HG03558 (cell line): Measurements from ENCODE around the gene DOCK4.

Source experiments
- ATAC-seq: cut with Tn5 transposase; IDR thresholded peaks from one replicate; pipeline ENCODE4 v1.9.1; 2021; ENCODE audit warnings: moderate number of reproducible peaks; ENCODE audit not compliant: unreplicated experiment; ENCODE audit errors: extremely low read depth

The DOCK4 gene

DNA sequence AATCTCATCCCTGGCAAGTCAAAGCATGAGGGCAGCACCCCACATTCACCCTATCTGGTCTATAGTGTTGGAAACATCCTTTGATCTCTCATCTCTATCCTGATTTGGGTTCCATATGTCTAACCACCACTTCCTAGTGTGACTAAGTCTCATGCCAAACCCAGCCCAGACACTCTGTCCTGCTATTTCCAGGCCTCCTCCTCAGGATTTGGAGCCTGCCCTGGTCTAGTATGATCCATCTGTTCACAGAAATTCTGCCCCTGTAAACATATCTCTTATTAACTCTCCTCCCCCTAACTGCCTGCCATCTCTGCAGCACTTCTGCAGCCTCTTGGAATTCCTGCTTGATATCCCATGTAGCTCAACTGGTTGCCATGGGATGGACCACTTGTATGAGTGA is 323.0 kb downstream of the DOCK4 start:
- no peak for ATAC-seq

DNA sequence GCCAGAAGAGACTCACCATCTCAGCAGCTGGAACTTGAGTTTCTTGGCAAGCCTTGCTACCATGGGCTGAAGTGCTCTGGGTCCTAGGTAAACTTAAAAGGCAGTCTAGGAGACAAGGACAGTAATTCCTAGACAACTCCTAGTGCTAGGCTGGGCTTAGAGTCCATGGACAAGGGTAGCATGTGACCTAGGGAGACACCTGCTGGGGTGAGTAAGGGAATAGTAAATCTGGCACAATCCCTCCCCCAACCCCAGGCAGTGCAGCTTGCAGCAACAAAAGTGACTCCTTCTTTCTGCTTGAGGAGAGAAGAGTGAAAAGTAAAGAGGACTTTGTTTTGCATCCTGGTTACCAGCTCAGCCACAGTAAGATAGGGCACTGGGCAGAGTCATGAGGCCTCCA is 327.4 kb downstream of the DOCK4 start:
- no peak for ATAC-seq

DNA sequence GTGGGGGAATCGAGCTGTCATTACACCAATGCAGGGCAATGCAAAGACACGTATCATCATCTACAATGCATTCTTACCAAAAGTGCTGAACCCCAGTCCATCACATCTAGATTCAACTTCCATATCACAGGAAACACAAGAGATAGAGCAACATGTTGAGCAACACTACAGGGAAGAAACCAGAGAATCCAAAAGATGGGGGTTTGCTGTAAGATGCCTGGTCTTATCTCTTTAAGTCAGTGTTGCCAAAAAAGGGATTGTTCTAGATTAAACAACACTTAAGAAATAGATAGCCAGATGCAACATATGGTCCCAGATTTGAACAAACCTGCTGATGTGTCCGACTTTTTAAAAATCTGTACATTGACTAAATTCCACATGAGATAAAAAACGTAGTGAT is 328.3 kb downstream of the DOCK4 start:
- no peak for ATAC-seq

DNA sequence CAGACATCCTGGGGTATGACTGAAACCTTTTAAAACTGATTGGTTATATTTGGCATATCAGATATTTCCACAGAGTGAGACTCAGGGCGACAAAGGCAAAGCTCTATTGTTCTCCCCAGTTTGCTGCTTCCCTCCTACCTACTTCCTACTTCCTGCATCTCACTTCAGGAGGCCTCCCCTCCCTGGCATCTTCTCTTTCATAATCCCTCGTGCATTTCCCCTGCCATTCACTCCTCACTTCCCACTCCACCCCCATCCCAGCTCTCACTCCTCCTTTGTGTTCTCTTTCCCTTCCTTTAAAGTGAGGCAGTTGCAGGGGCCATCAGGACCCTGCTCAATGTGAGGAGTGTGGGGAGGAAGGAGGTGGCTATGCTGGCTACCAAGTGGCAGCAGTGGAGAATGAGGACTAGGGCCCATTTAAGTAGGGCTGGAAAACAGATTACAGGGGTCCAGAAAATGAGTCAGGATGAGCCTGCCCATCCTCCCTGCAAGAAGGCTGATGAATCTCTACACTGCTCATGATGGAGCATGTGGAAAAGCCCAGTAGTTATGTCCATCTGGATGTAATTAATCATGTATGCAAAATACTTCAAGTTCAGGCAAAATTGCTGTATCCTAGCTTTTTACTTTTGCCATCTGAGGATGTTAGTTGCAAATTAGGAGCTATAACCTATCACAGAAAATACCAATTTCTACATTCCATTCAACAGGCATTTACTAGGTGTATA is 332.1 kb downstream of the DOCK4 start:
- no peak for ATAC-seq

DNA sequence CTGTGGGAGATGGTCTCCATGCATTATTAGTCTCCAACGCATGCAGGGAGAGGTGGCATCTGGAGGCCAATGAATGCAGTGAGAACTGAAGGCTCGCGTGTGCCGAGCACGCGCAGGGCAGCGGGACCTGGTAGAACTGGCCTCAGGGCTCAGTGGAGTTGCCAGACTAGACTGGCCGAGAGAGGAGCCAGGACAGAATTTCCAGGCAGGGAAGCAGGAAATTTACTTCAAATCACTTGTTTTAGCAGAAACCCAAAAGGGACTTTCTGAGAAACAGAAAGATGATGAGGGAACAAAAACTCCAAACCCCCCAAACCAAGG is 332.9 kb downstream of the DOCK4 start:
- no peak for ATAC-seq

DNA sequence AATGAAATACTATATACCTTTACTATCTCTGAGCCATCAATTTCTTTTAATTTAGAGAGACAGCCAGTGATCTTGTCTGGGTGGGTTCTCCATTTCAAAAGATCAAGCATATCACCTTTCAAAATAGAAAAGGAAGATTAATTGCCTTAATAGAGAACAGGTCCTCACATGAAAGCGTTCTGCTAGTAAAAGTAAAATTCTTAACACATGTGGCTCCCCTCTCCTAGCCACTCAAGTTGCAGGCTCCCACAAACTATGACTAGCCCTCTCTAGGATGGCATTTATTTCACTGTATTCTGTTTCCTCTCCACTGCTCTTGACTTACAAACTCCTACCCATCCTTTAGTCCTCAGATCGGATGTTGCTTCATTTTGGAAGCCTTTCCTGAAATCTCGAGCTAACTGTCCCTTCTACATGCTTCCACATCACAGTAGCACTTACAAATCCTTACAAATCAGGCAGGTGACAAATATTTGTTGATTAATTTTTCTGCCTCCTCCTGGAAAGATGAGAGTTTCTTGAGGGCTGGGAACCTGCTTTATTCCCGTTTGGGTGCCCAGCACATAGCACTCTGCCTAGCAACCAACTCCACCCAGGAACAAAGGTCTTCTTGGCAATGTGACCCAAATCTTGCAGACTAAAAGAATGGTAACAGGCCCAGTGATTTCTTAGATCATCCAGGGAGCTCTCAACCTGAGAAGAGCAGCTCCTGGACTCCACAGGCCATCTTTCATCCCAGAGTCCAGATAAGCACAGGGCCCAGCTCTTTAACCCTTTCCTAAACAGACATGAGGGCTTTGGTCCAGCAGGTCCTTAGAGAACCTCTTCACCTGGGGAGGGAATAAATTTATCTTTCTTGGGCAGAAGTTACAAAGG is 333.5 kb downstream of the DOCK4 start:
- ATAC-seq = no peak

DNA sequence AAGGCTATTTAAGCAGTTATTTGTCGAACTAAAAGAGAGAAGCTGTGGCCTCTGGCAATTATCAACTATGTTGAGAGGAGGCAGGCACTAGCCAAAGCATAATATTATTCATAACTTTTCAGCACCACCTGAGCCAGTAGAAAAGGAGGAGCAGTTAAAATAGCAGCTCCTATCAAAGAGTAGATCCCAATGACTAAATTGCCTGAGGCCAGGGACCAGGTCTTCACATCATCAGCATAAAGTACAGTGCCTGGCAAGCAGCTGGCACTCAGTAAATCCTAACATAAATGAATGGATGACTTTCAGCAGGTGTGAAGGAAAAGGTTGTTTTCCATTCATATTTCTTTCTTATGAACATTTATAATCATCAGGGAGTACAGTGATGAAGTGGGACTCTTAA is 334.9 kb downstream of the DOCK4 start:
- ATAC-seq = no peak

DNA sequence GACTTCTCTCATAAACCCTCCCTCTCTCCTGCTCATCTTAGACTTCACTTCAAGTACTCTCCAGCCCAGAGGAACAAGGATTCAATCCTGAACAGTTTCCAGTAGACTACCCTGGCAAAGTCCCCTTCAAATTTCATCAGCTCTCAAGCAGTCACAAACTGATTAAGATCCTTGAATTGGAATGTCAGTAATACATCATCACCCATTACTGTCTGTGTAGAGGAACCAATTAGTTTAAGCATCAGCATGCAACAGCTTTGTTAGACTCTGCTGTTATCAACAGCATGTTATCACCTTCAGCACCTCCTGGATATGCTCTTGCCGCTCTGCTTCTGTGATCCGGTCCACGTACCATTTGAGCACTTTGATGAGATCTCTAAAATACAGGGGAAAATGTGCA is 336.9 kb downstream of the DOCK4 start:
- ATAC-seq = no peak

DNA sequence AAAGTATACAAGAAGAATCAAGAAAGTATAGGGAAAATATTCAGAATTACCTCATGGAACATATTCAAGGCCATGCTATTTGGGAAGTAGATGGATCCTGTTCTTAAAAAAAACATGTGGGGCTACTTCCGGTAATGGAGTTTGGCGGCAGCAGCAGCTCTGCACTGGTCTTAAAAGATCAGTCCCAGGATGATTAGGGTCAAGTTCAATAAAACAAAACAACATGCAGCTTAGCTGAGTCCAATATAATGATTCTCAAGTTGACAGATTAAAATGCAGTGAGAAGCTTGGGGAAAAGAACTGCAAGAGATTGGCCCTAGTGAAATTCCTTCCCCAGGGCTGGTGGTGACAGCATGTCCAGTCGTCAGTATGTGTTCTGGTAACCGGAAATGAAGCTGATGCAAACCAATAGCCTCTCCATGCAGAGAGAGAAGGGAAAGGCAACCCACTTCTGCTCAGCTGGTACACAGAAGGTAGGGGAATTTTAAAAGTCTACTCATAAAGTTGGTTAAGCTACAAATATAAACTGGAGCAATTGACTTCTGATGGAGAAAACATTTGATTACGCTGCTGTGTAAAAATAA is 338.8 kb downstream of the DOCK4 start:
- ATAC-seq = no peak

DNA sequence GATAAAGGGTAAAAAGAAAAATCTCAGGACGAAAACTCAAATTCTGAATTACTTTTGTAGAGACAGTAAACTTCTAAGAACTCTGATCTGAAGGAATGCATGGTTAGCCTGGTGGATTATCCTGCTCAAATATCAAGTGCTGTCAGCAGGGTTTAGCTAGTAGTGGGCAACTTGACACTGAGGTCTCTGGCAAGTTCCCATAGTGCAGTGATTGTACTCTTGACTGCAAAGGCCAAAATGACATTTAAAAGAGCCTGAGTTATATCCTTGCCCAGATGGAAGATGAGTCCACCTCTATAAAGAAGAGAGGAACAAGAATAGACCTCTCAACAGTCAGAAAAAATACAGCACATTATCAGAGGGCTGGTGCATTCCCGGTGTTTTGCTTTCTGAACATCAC is 339.4 kb downstream of the DOCK4 start:
- ATAC-seq = no peak

DNA sequence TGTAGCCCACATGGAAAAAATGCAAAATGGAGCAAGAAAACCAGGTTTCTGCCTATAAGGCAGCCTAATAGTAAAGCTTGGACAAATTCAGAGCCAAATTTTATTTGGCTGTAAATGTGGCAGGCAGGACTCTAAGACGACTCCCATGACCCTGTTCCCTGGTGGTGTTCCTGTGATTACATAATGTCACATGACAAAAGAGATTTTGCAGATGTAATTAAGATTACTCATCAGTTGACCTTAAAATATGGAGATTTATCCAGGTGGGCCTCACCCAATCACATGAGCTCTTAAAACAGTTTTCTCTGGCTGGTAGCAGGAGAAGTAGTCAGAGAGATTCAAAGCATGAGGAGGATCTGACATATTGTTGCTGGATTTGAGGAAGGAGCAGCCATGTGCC is 340.8 kb downstream of the DOCK4 start:
- ATAC-seq = no peak

DNA sequence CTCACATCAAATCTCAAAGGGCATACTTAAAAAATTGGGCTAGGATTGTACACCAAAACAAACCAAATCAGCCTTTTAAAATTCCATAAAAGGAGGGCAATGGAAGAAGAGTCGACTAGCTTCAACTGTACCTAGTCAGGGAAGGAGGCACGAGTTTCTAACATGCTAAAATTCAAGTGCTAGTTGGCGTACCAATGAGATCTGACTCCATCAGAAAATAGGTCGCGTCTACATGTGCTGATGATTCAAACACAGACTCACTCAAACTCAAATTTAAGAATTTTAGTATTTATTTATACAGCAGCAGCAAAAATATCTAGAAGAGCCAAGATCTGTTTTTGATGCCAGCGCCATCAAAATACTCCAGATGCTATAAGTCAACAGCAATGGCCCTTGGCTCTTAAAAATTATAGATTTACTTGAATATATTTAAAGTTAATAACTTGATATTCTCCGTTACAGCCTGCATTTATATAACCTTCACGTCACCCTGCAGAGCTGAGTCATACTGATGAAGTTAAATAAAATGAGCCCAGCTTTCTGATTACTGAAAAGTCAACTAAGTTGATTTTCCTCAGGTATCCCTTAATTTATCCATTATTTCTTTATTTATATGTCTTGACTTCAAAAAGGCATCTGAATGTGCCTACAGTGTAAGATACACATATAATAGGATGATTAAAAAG is 341.8 kb downstream of the DOCK4 start:
- ATAC-seq = no peak

DNA sequence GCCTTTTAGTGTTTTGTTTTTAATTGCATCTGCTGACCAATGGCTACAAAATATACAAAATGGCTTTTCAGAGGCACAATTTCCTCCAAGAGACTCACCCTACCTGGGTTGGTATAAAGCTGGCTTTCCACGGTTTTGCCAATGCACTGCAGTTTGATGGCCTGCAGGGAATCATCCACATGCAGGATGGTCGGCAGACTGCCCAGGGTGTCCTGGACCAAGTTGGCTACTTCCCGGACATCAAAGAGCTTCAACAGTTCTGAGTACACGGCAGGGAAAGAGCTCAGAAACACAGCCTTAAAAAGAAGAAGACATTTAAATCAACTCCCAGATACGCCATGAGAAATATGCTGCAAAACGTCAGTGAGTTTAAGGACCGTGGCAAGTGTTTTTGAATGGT is 342.9 kb downstream of the DOCK4 start:
- ATAC-seq = no peak

DNA sequence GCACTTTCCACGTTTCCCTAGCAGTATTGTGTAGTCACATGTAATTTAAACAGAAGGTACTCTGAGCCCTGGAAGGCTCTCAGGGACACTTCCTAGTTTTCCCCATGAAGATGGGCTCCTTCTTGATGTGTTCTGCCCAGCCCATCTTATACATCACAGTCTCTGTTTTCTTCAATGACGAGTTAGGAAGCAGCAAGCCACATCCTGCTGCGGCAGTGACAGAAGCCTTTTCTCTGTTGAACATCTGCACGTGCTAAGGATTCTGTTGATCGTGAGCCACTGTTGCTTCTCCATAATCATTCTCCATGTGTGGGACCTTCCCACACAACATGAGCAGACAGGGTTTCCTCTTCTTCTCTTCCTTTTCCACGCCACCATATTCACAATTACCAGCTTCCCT is 346.0 kb downstream of the DOCK4 start:
- no peak for ATAC-seq

DNA sequence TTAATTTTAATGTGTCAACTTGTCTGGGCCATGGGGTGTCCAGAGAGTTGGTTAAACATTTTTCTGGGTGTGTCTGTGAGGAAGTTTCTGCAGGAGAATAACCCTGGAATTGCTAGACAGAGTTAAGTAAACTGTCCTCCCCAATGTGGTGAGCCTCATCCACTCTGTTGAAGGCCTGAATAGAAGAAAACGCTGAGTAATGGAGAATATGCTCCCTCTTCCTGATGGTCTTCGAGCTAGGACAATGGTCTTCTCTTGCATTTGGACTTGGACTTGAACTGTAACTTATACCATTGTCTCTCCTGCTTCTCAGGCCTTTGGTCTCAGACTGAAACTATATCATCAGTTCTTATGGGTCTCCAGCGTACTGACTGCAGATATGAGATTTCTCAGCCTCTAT is 347.9 kb downstream of the DOCK4 start:
- ATAC-seq = no peak

DNA sequence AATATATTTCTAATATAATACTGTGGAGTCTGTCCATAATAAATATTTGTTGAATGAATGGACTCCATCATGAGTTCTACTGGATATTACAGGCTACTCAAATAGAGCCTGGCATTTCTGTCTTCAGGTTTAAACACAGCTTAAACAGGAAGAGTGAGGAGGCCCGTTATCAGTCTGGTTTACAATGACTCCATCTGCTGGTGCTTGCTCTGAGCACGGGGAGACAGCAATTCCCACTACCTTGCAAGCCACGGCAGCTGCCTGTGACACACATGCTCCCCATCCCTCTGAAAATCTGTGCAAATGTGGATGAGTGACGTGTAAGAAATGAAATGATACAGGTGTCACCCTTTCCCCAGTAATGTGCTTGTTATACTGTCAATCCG is 350.4 kb downstream of the DOCK4 start:
- no peak for ATAC-seq

DNA sequence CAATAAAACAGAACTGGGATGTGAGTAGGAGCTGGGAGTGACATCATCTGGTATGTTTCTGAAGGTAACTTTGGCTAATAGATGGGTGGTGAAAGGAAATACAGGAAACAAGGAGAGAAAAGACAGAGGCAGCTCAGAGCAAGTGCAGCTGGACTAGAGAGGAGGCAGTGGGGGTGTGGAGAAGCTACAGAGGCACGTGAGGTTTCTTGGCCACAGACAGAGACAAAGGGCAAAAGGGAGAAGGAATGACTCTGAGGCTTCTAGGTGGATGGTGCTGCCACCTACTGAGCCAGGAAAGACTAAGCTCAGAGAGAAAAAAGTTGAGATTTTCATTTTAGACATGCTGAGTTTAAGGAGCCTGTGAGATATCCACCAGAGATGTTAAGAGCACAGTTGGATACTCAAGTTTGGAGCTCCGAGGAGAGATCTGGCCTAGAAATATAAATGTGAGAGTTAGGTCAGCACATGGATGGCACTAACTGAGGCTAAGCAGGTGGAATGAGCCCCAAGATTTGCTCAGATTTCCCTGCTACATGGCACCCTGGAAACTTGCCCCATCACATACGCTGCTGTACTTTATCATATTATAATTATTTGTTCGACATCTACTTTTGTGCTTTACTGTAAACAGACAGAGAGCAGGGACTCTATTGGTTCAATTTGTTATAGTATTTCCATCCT is 350.9 kb downstream of the DOCK4 start:
- ATAC-seq = no peak

DNA sequence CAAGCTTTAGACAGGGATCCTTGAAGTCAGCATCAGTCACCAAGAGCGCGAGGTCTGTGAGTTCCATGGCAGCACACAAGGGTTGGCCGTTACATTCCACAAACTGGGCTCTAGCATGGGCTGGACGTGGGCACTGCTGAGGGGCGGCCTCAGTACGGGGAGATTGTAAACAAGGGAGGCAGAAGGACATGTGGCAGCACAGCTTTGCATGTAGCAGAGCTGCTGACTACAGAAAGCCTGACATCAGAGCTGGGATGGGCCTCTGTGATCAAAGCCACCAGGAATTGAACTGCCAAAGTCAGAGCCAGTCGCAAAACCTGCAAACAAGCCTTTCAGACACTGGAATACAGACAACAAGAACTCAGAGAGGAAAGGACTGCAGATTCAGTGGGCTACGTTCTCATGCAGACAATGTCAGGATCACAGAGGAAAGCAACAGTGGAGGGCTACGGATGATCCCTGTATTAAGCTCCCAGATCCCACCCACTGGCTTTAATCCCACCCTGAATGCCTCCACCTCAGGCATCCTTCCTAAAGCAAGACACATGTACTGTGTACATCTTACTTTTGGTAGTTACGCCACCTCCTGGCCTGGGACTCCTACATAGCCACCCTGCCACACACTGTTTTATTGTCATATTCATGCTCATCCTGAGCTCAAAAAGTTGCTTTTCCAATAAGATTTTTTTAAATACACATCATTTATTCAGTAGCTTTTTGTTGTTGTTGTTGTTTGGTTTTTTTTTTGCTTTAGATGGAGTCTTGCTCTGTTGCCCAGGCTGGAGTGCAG is 352.8 kb downstream of the DOCK4 start:
- no peak for ATAC-seq

DNA sequence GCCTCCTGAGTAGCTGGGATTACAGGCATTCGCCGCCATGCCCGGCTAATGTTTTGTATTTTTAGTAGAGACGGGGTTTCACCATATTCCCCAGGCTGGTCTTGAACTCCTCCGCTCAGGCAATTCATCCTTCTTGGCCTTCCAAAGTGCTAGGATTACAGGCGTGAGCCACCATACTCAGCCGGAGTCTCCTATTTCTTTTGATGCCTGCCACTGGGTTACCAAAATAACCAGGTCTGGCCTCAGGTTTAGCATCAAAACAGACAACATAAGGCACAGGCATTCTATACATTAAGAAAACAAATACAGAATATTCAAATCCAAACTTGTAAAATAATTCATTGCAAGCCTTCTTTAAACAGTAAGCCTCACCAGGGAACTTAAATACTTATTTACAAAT is 354.1 kb downstream of the DOCK4 start:
- ATAC-seq = no peak

DNA sequence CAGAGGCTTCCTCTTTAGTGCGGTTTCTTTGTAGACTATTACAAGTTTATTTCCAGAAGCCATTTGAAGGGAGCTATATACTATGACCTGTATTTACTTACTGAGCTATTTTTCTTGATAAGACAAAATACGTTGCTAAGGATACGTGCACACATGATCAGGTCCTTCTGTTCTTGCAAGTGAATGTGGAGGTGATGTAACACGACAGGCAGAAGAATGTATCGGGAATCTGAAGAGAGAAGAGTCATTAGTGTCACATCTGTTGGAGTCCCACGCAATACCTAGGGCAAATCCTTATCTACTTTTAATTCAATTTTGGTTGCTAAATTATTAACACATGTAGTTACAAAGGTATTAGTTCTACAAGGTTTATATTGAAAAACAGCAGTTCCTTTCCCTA is 359.3 kb downstream of the DOCK4 start:
- ATAC-seq = no peak
